Transverse colon (tissue), 4 donors: ENCODE results near the gene GPS1.

Experiments used
- EP300 ChIP-seq: sonication (generic); formaldehyde crosslinking; IDR thresholded peaks from one replicate; pipeline ENCODE4 v1.6.1; 2017; ENCODE audit warnings: antibody characterized with exemption, low read depth
- POLR2A ChIP-seq: fragments of 450-650 bp; IDR thresholded peaks from one replicate; pipeline ENCODE4 v1.6.1; 2016; ENCODE audit warnings: antibody characterized with exemption, mild to moderate bottlenecking, moderate library complexity
- POLR2AphosphoS5 ChIP-seq, 3 donors: sonication (generic); formaldehyde crosslinking; IDR thresholded peaks; one replicate each; pipeline ENCODE4 v1.6.1; 2016; ENCODE audit warnings: antibody characterized with exemption in 3 of 3
- TF ChIP-seq, protein P1 (sequence below), 5 experiments: fragments of 200-600 bp in 3 of 5; fragments of 450-650 bp in 2 of 5; sonication (generic) in 3 of 5; IDR thresholded peaks; 1 replicate in 2 of 5; 2 replicates in 3 of 5; pipeline ENCODE4 v1.5.1; 2016 to 2017; ENCODE audit warnings: antibody characterized with exemption in 5 of 5, inconsistent platforms in 3 of 5, mild to moderate bottlenecking in 2 of 5, moderate library complexity in 1 of 5

GRCh38 chr17:82083009-82083408 is 31.3 kb downstream of the GPS1 start:
- TF ChIP-seq POLR2AphosphoS5 (IDR thresholded peaks at IDR 0.05), result no peak
- TF ChIP-seq, protein P1, sequence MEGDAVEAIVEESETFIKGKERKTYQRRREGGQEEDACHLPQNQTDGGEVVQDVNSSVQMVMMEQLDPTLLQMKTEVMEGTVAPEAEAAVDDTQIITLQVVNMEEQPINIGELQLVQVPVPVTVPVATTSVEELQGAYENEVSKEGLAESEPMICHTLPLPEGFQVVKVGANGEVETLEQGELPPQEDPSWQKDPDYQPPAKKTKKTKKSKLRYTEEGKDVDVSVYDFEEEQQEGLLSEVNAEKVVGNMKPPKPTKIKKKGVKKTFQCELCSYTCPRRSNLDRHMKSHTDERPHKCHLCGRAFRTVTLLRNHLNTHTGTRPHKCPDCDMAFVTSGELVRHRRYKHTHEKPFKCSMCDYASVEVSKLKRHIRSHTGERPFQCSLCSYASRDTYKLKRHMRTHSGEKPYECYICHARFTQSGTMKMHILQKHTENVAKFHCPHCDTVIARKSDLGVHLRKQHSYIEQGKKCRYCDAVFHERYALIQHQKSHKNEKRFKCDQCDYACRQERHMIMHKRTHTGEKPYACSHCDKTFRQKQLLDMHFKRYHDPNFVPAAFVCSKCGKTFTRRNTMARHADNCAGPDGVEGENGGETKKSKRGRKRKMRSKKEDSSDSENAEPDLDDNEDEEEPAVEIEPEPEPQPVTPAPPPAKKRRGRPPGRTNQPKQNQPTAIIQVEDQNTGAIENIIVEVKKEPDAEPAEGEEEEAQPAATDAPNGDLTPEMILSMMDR (IDR thresholded peaks at IDR 0.05), result no peak
- no peak for TF ChIP-seq POLR2A
- no peak for TF ChIP-seq EP300
